Calu3 (cell line): ENCODE data around the gene TLK1. TPM values are rescaled to one million over a fixed set of nuclear protein-coding genes. Genes with fewer than 3 reads are reported as not detected.

Experiments used
- BruUV-seq: library from RNA; stranded (reverse); fragments of 400-500 nt; replicated peaks from 2 replicates; lab custom pipeline; 2021; lab: Mats Ljungman, UMichigan
- CTCF ChIA-PET: fragments of 300-600 bp; sonication (Branson Sonifier 250); formaldehyde crosslinking; loops from one replicate; lab custom pipeline; 2022; ENCODE audit warnings: antibody characterized with exemption; lab: Charles Lee
- DNase-seq: peaks from one replicate; pipeline ENCODE4 v3.0.0; 2022
- H3K27ac Mint-ChIP-seq: one replicate; pipeline ENCODE4 v1.8.0; 2022; ENCODE audit warnings: mixed read lengths; ENCODE audit not compliant: unreplicated experiment
- H3K27me3 Mint-ChIP-seq: one replicate; pipeline ENCODE4 v1.8.0; 2022; ENCODE audit warnings: mixed read lengths; ENCODE audit not compliant: unreplicated experiment
- H3K36me3 Mint-ChIP-seq: one replicate; pipeline ENCODE4 v1.8.0; 2022; ENCODE audit warnings: mild to moderate bottlenecking, moderate library complexity, mixed read lengths; ENCODE audit not compliant: insufficient read depth, unreplicated experiment
- H3K4me1 Mint-ChIP-seq: one replicate; pipeline ENCODE4 v1.8.0; 2022; ENCODE audit warnings: mild to moderate bottlenecking, low read depth, mixed read lengths; ENCODE audit not compliant: unreplicated experiment
- H3K4me3 Mint-ChIP-seq: one replicate; pipeline ENCODE4 v1.8.0; 2022; ENCODE audit warnings: mild to moderate bottlenecking, low read depth, moderate library complexity, mixed read lengths; ENCODE audit not compliant: unreplicated experiment
- H3K9me3 Mint-ChIP-seq: one replicate; pipeline ENCODE4 v1.8.0; 2022; ENCODE audit warnings: low read depth, mixed read lengths; ENCODE audit not compliant: unreplicated experiment
- CTCF ChIP-seq: fragments of 200-600 bp; IDR thresholded peaks from one replicate; pipeline ENCODE4 v1.8.0; 2022; ENCODE audit warnings: antibody characterized with exemption; ENCODE audit not compliant: unreplicated experiment
- intact Hi-C: fragments of 100-400 bp; cut with micrococcal nuclease; formaldehyde crosslinking; loops from one replicate; pipeline ENCODE4 v1.10.0; 2022; ENCODE audit not compliant: unreplicated experiment
- total RNA-seq: library from RNA; stranded (reverse); gene quantifications from 2 replicates; pipeline ENCODE4 v1.2.3, GENCODE V29; 2022

TLK1 gene
- total RNA-seq, 1 experiment from 2014 or later: 64.7 TPM

- H3K4me1 Mint-ChIP-seq: no peaks in the 10 kb centered on the region
- CTCF ChIA-PET: no interaction called here
- H3K36me3 Mint-ChIP-seq: no peaks in the 10 kb centered on the region
- DNase-seq: no peak
- H3K9me3 Mint-ChIP-seq: peaks cover 3% of the 10 kb centered on the region
- TF ChIP-seq CTCF: no peak
- no peak overlapping the region for H3K27ac Mint-ChIP-seq
- no TSS peak for BruUV-seq
- H3K27me3 Mint-ChIP-seq: no peaks in the 10 kb centered on the region
- intact Hi-C loops: no loop called here
- no peak overlapping the region for H3K4me3 Mint-ChIP-seq
Measured at GRCh38 chr2:171191021-171191420, 30.3 kb upstream of the TLK1 start.

GRCh38 chr2:171187819-171188218 lies 27.1 kb upstream of the TLK1 start:
- H3K27ac Mint-ChIP-seq: no peak overlapping the region
- no peaks in the 10 kb centered on the region for H3K27me3 Mint-ChIP-seq
- no peaks in the 10 kb centered on the region for H3K36me3 Mint-ChIP-seq
- CTCF ChIA-PET: no interaction called here
- no peak for TF ChIP-seq CTCF
- H3K4me3 Mint-ChIP-seq: no peak overlapping the region
- no peaks in the 10 kb centered on the region for H3K4me1 Mint-ChIP-seq
- no TSS peak for BruUV-seq
- DNase-seq: no peak
- H3K9me3 Mint-ChIP-seq: peaks cover 3% of the 10 kb centered on the region
- intact Hi-C loops: no loop called here

GRCh38 chr2:171187177-171187576 lies 26.5 kb upstream of the TLK1 start:
- H3K9me3 Mint-ChIP-seq: peaks cover 3% of the 10 kb centered on the region
- no peaks in the 10 kb centered on the region for H3K36me3 Mint-ChIP-seq
- H3K27ac Mint-ChIP-seq: no peak overlapping the region
- H3K27me3 Mint-ChIP-seq: no peaks in the 10 kb centered on the region
- H3K4me1 Mint-ChIP-seq: no peaks in the 10 kb centered on the region
- intact Hi-C loops: no loop called here
- DNase-seq: no peak
- CTCF ChIA-PET: no interaction called here
- BruUV-seq: no TSS peak
- H3K4me3 Mint-ChIP-seq: no peak overlapping the region
- TF ChIP-seq CTCF: no peak

- H3K36me3 Mint-ChIP-seq: no peaks in the 10 kb centered on the region
- H3K4me1 Mint-ChIP-seq: no peaks in the 10 kb centered on the region
- no TSS peak for BruUV-seq
- H3K27ac Mint-ChIP-seq: no peak overlapping the region
- intact Hi-C loops: no loop called here
- no peak for DNase-seq
- TF ChIP-seq CTCF: no peak
- CTCF ChIA-PET: no interaction called here
- no peaks in the 10 kb centered on the region for H3K27me3 Mint-ChIP-seq
- H3K9me3 Mint-ChIP-seq: peaks cover 3% of the 10 kb centered on the region
- H3K4me3 Mint-ChIP-seq: no peak overlapping the region
Measured at GRCh38 chr2:171185941-171186340, 25.2 kb upstream of the TLK1 start.
